Sigmoid colon (tissue), 7 donors: ENCODE data around the gene RARG. TPM values are rescaled to one million over a fixed set of nuclear protein-coding genes. Genes with fewer than 3 reads are reported as not detected.

Experiments
- DNase-seq: peaks from one replicate; pipeline ENCODE4 v3.0.0-alpha.2; 2019
- H3K27ac ChIP-seq, 4 donors: fragments of 200-600 bp; sonication (generic); one replicate each; pipeline ENCODE4 v1.5.1; 2016 to 2019; ENCODE audit warnings: mild to moderate bottlenecking in 1 of 4
- H3K27me3 ChIP-seq, 3 donors: fragments of 200-600 bp; sonication (generic); one replicate each; pipeline ENCODE4 v1.5.1; 2019; ENCODE audit warnings: mild to moderate bottlenecking in 1 of 3
- H3K36me3 ChIP-seq, 4 donors: fragments of 200-600 bp; sonication (generic); one replicate each; pipeline ENCODE4 v1.5.1; 2016 to 2019
- H3K4me1 ChIP-seq, 4 donors: fragments of 200-600 bp; sonication (generic); one replicate each; pipeline ENCODE4 v1.5.1; 2017 to 2019
- H3K4me3 ChIP-seq, 4 donors: fragments of 200-600 bp; sonication (generic); one replicate each; pipeline ENCODE4 v1.5.1; 2017 to 2019; ENCODE audit warnings: mild to moderate bottlenecking in 2 of 4, moderate library complexity in 1 of 4
- H3K9me3 ChIP-seq, 4 donors: fragments of 200-600 bp in 3 of 4; sonication (generic) in 3 of 4; one replicate each; pipeline versions ENCODE4 v1.5.1 to v1.6.1; 2013 to 2019
- CTCF ChIP-seq, 4 experiments: fragments of 450-650 bp in 3 of 4; fragments of 200-600 bp in 1 of 4; IDR thresholded peaks; one replicate each; pipeline ENCODE4 v1.5.1; 2016 to 2019; ENCODE audit warnings: antibody characterized with exemption in 4 of 4, mild to moderate bottlenecking in 3 of 4, moderate library complexity in 2 of 4
- EP300 ChIP-seq, 4 donors: sonication (generic); formaldehyde crosslinking; IDR thresholded peaks; one replicate each; pipeline ENCODE4 v1.6.1; 2017; ENCODE audit warnings: antibody characterized with exemption in 4 of 4
- POLR2A ChIP-seq, 2 donors: fragments of 450-650 bp; IDR thresholded peaks; one replicate each; pipeline ENCODE4 v1.6.1; 2016; ENCODE audit warnings: antibody characterized with exemption in 2 of 2, mild to moderate bottlenecking in 2 of 2, moderate library complexity in 2 of 2
- POLR2AphosphoS5 ChIP-seq, 4 donors: sonication (generic); formaldehyde crosslinking; IDR thresholded peaks; one replicate each; pipeline ENCODE4 v1.6.1; 2017; ENCODE audit warnings: antibody characterized with exemption in 4 of 4
- WGBS, 2 donors: extraction: QIAGEN DNeasy Blood & Tissue Kit; methylation state at CpG; one replicate each; pipeline ENCODE4 v1.1.7; 2013; 5-methylcytosine and 5-hydroxymethylcytosine counted together
- intact Hi-C: fragments of 100-400 bp; cut with DNase I; formaldehyde crosslinking; loops from one replicate; pipeline ENCODE4 v1.15.1; 2023
- polyA plus RNA-seq, 3 donors: library from polyadenylated mRNA; stranded (reverse); fragments of 200-250 nt; gene quantifications; one replicate each; pipeline ENCODE4 v1.2.3, GENCODE V29; 2013
- total RNA-seq, 4 donors: library from RNA; depleted of rRNA; stranded (reverse); fragments of >200 nt; gene quantifications; one replicate each; pipeline ENCODE4 v1.1.0, GENCODE V29; 2016
- donor health status: healthy with polysubstance abuse.
- donor health status: Bipolar disorder and iron deficiency.
- donor health status: healthy.

The RARG gene
- total and polyA plus RNA-seq, 7 donors = 3.2 to 17.2 (median 10.3) TPM

GRCh38 chr12:53185582-53186153, 46.3 kb downstream of the RARG start:
- no peak for DNase-seq
- H3K27ac ChIP-seq = no peak overlapping the region
- intact Hi-C loops = no loop called here

GRCh38 chr12:53184828-53185227, 47.2 kb downstream of the RARG start:
- Histone ChIP-seq H3K27ac (no peak overlapping the region), H3K36me3 (peaks cover 31 to 75% (median 42%) of the 10 kb centered on the region in 4 donors), H3K4me1 (peaks cover 0 to 47% (median 36%) of the 10 kb centered on the region in 4 donors), H3K4me3 (no peak overlapping the region), H3K27me3 (no peaks in the 10 kb centered on the region), H3K9me3 (no peaks in the 10 kb centered on the region)
- no peak for TF ChIP-seq CTCF (IDR thresholded peaks at IDR 0.05)
- no peak for TF ChIP-seq POLR2A (IDR thresholded peaks at IDR 0.05)
- TF ChIP-seq POLR2AphosphoS5 (IDR thresholded peaks at IDR 0.05) = no peak
- no peak for TF ChIP-seq EP300 (IDR thresholded peaks at IDR 0.05)
- intact Hi-C loops = no loop called here
- 96% methylated on average over 6 of the region's 6 CpGs for WGBS, 2 donors
- DNase-seq = no peak

More at GRCh38 chr12:53185582-53186153, 46.3 kb downstream of the RARG start:
- Histone ChIP-seq H3K4me1 (peaks cover 0 to 50% (median 37%) of the 10 kb centered on the region in 4 donors), H3K27me3 (no peaks in the 10 kb centered on the region), H3K4me3 (no peak overlapping the region), H3K36me3 (peaks cover 31 to 75% (median 42%) of the 10 kb centered on the region in 4 donors), H3K9me3 (no peaks in the 10 kb centered on the region)
- TF ChIP-seq POLR2A (IDR thresholded peaks at IDR 0.05) = no peak
- 96 to 97% methylated on average over 3 of the region's 3 CpGs for WGBS, 2 donors

DNA sequence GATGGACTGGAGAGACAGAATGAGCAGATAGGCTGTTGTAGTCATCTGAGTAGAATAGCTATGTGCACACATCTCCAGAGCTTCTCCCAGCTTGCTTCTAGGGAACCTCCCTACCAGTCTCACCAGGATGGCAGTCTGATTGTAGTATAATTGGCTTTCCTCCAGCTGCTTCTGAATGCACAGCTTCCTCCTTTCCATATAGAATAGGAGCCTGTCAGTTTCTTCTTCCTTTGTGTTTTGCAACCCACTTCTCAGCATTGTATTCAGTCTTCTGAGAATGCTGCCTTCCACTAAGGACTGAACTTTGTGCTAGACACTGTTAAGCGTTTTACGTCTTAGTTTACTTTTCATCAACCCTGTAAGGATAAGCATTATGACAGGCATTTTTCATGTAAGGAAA, 49.1 kb downstream of the RARG start:
- 10 to 41% methylated on average over 2 of the region's 2 CpGs for WGBS, 2 donors
- DNase-seq = no peak
- Histone ChIP-seq H3K36me3 (peaks cover 31 to 62% (median 39%) of the 10 kb centered on the region in 4 donors), H3K4me3 (peak overlapping the region in 1 of 4 donors; percentile 81), H3K27me3 (no peaks in the 10 kb centered on the region), H3K27ac (no peak overlapping the region), H3K4me1 (peaks cover 0 to 54% (median 47%) of the 10 kb centered on the region in 4 donors), H3K9me3 (no peaks in the 10 kb centered on the region)
- TF ChIP-seq CTCF (IDR thresholded peaks at IDR 0.05) (no peak), POLR2AphosphoS5 (IDR thresholded peaks at IDR 0.05) (no peak), POLR2A (IDR thresholded peaks at IDR 0.05) (no peak), EP300 (IDR thresholded peaks at IDR 0.05) (no peak)
- intact Hi-C loops = no loop called here

GRCh38 chr12:53181935-53182334, 50.1 kb downstream of the RARG start:
- no peak for TF ChIP-seq POLR2A (IDR thresholded peaks at IDR 0.05)
- 61 to 80% methylated on average over 2 of the region's 2 CpGs for WGBS, 2 donors
- intact Hi-C loops = no loop called here
- no peak for DNase-seq
- H3K4me1 ChIP-seq = peaks cover 0 to 54% (median 47%) of the 10 kb centered on the region in 4 donors
- H3K4me3 ChIP-seq = peak overlapping the region in 2 of 4 donors; percentile 81 to 82
- no peaks in the 10 kb centered on the region for H3K9me3 ChIP-seq
- H3K36me3 ChIP-seq = peaks cover 24 to 53% (median 29%) of the 10 kb centered on the region in 4 donors
- H3K27me3 ChIP-seq = no peaks in the 10 kb centered on the region
- H3K27ac ChIP-seq = peak overlapping the region; percentile 90 to 96 (median 94)

GRCh38 chr12:53180931-53181645, 50.9 kb downstream of the RARG start:
- Histone ChIP-seq H3K36me3 (peaks cover 16 to 44% (median 21%) of the 10 kb centered on the region in 4 donors), H3K4me1 (peaks cover 0 to 54% (median 47%) of the 10 kb centered on the region in 4 donors), H3K27ac (peak overlapping the region; percentile 90 to 96 (median 94)), H3K9me3 (no peaks in the 10 kb centered on the region), H3K4me3 (peak overlapping the region; percentile 52 to 82 (median 78)), H3K27me3 (no peaks in the 10 kb centered on the region)
- TF ChIP-seq EP300 (IDR thresholded peaks at IDR 0.05) (no peak), POLR2A (IDR thresholded peaks at IDR 0.05) (no peak), CTCF (IDR thresholded peaks at IDR 0.05) (no peak), POLR2AphosphoS5 (IDR thresholded peaks at IDR 0.05) (no peak)
- intact Hi-C loops = no loop called here
- DNase-seq = peak; percentile 86
- 1 to 2% methylated on average over 57 of the region's 57 CpGs for WGBS, 2 donors
